Endothelial cell of umbilical vein (primary cell): ENCODE results near the gene FBXO8. TPM values are rescaled to one million over a fixed set of nuclear protein-coding genes. Genes with fewer than 3 reads are reported as not detected.

Source experiments
- BruUV-seq: library from RNA; stranded (reverse); fragments of 400-500 nt; replicated peaks from 2 replicates; lab custom pipeline; 2021; lab: Mats Ljungman, UMichigan
- CTCF ChIA-PET: fragments of 300-600, 350-600 bp; sonication (Branson Sonifier 250); formaldehyde crosslinking; loops from one replicate; lab custom pipeline; 2021; ENCODE audit warnings: antibody characterized with exemption, inconsistent platforms; lab: Charles Lee
- POLR2A ChIA-PET: fragments of 300-600, 350-600 bp; sonication (Branson Sonifier 250); formaldehyde crosslinking; loops from one replicate; lab custom pipeline; 2021; ENCODE audit warnings: antibody characterized with exemption, inconsistent platforms; lab: Charles Lee
- DNase-seq: peaks from one replicate; pipeline ENCODE4 v3.0.0-alpha.2; 2011; ENCODE audit warnings: low read depth, low spot score
- FAIRE-seq: peaks from 2 replicates; lab custom pipeline; 2011; peaks lifted over from hg19 to GRCh38; lab: Jason Lieb, UNC
- H2AFZ ChIP-seq: 2 replicates; pipeline ENCODE4 v1.6.0; 2012; ENCODE audit warnings: low read depth, low read length, control low read depth, inconsistent platforms
- H3K27ac ChIP-seq: 2 replicates; pipeline ENCODE4 v1.5.1; 2011; ENCODE audit warnings: low read depth, mild to moderate bottlenecking, control low read depth, low read length, moderate library complexity; ENCODE audit not compliant: insufficient read depth
- H3K27me3 ChIP-seq, 2 experiments: 2 replicates each; pipeline versions ENCODE4 v1.6.0 to v1.6.1; 2011; ENCODE audit warnings: low read length in 2 of 2, mixed read lengths in 1 of 2; ENCODE audit not compliant: control insufficient read depth in 2 of 2, insufficient read depth in 2 of 2
- H3K36me3 ChIP-seq, 2 experiments: 2 replicates in 1 of 2; 3 replicates in 1 of 2; pipeline ENCODE4 v1.5.1; 2011; ENCODE audit warnings: low read length in 2 of 2, mild to moderate bottlenecking in 1 of 2, moderate library complexity in 1 of 2; ENCODE audit not compliant: control insufficient read depth in 2 of 2, insufficient read depth in 2 of 2; ENCODE audit errors: extremely low read depth in 1 of 2
- H3K4me1 ChIP-seq: 3 replicates; pipeline ENCODE4 v1.5.1; 2011; ENCODE audit warnings: mild to moderate bottlenecking, low read length; ENCODE audit not compliant: control insufficient read depth, insufficient read depth; ENCODE audit errors: extremely low read depth
- H3K4me2 ChIP-seq: 2 replicates; pipeline ENCODE4 v1.6.1; 2011; ENCODE audit warnings: low read length, control low read depth, mixed read lengths; ENCODE audit not compliant: insufficient read depth
- H3K4me3 ChIP-seq, 3 experiments: fragments of 200-600 bp in 1 of 3; sonication (generic), shearing (Covaris generic) in 1 of 3; replicated peaks in 1 of 3; 2 replicates each; pipeline ENCODE4 v1.5.1; 2011 to 2016; ENCODE audit warnings: control low read depth in 3 of 3, low read length in 3 of 3, mild to moderate bottlenecking in 2 of 3, inconsistent platforms in 1 of 3, low read depth in 1 of 3, moderate library complexity in 1 of 3; ENCODE audit not compliant: insufficient read depth in 1 of 3
- H3K79me2 ChIP-seq: 2 replicates; pipeline ENCODE4 v1.6.0; 2012; ENCODE audit warnings: low read length, inconsistent platforms; ENCODE audit not compliant: control insufficient read depth, insufficient read depth
- H3K9ac ChIP-seq: replicated peaks from 2 replicates; pipeline ENCODE3; 2011; ENCODE audit warnings: low read length, control low read depth; ENCODE audit not compliant: insufficient read depth; ENCODE audit errors: extremely low read depth
- H3K9me1 ChIP-seq: replicated peaks from 3 replicates; pipeline ENCODE4 v1.6.0; 2011; ENCODE audit warnings: mild to moderate bottlenecking, low read length; ENCODE audit not compliant: control insufficient read depth, insufficient read depth; ENCODE audit errors: extremely low read depth
- H3K9me3 ChIP-seq: replicated peaks from 2 replicates; pipeline ENCODE4 v1.5.1; 2012; ENCODE audit warnings: low read length, inconsistent platforms; ENCODE audit not compliant: control insufficient read depth, insufficient read depth
- H4K20me1 ChIP-seq: replicated peaks from 2 replicates; pipeline ENCODE3; 2011; ENCODE audit warnings: mild to moderate bottlenecking, low read length; ENCODE audit not compliant: control insufficient read depth, insufficient read depth; ENCODE audit errors: extremely low read depth
- CTCF ChIP-seq, 2 donors: IDR thresholded peaks; 1 replicate in 1 of 2; 2 replicates in 1 of 2; pipeline ENCODE4 v1.5.1; 2011; ENCODE audit warnings: low read length in 2 of 2, mild to moderate bottlenecking in 2 of 2, moderate library complexity in 2 of 2, control low read depth in 1 of 2, inconsistent platforms in 1 of 2, low read depth in 1 of 2; ENCODE audit not compliant: insufficient read depth in 1 of 2; ENCODE audit errors: extremely low read depth in 1 of 2
- EZH2 ChIP-seq: IDR thresholded peaks from 2 replicates; pipeline ENCODE4 v1.6.1; 2012; ENCODE audit warnings: borderline replicate concordance, low read depth, mild to moderate bottlenecking, moderate library complexity, low read length, inconsistent platforms; ENCODE audit not compliant: severe bottlenecking
- FOS ChIP-seq: IDR thresholded peaks from 2 replicates; pipeline ENCODE4 v1.6.1; 2011; ENCODE audit warnings: mild to moderate bottlenecking, low read length, moderate library complexity, borderline replicate concordance; ENCODE audit not compliant: insufficient read depth
- GATA2 ChIP-seq: IDR thresholded peaks from 2 replicates; pipeline ENCODE4 v1.7.0; 2011; ENCODE audit warnings: low read depth, mild to moderate bottlenecking, moderate library complexity, mixed read lengths, low read length; ENCODE audit not compliant: insufficient read length, insufficient read depth
- JUN ChIP-seq: IDR thresholded peaks from 2 replicates; pipeline ENCODE4 v1.6.1; 2011; ENCODE audit warnings: borderline replicate concordance, low read depth; ENCODE audit not compliant: insufficient read length, insufficient read depth
- MAX ChIP-seq: IDR thresholded peaks from 2 replicates; pipeline ENCODE4 v1.6.1; 2011; ENCODE audit not compliant: insufficient read depth, insufficient read length
- MYC ChIP-seq: IDR thresholded peaks from one replicate; pipeline ENCODE4 v1.6.1; 2011; ENCODE audit warnings: mild to moderate bottlenecking, low read depth, low read length
- POLR2A ChIP-seq: IDR thresholded peaks from 2 replicates; pipeline ENCODE4 v1.6.1; 2012; ENCODE audit warnings: low read depth, mild to moderate bottlenecking, control low read depth, low read length
- POLR2AphosphoS5 ChIP-seq: IDR thresholded peaks from 2 replicates; pipeline ENCODE4 v1.6.1; 2012; ENCODE audit warnings: low read depth, mild to moderate bottlenecking, control low read depth, low read length, moderate library complexity; ENCODE audit not compliant: insufficient read depth
- dilution Hi-C: fragments of 300-500 bp; cut with MboI; formaldehyde crosslinking; loops from one replicate; pipeline ENCODE4 v1.15.0; 2019; ENCODE audit warnings: low sequenced_read_pairs; ENCODE audit not compliant: extremely low pct_ligation_motif_present
- intact Hi-C: fragments of 100-400 bp; cut with micrococcal nuclease; formaldehyde crosslinking; loops from one replicate; pipeline ENCODE4 v1.10.0; 2022
- polyA plus RNA-seq, 4 experiments: library from polyadenylated mRNA; depleted of rRNA in 3 of 4; stranded (reverse) in 3 of 4; unstranded in 1 of 4; fragments of >200 nt; gene quantifications; 2 replicates each; pipeline versions ENCODE4 v1.2.1 to v1.2.3, GENCODE V29; 2011 to 2012; ENCODE audit warnings: missing spikeins in 1 of 4
- total RNA-seq: library from RNA; stranded (reverse); gene quantifications from 2 replicates; pipeline ENCODE4 v1.2.3, GENCODE V29; 2021

The FBXO8 gene
- total and polyA plus RNA-seq, 2 donors (not counting 3 experiments of a cell fraction or from before 2014, with no cell fraction given), result 9.9 to 14.5 TPM

GRCh38 chr4:174215057-174215456, 68.4 kb downstream of the FBXO8 start:
- no peak for FAIRE-seq
- no peak overlapping the region for H3K4me3 ChIP-seq
- no peak for DNase-seq
- no peak for TF ChIP-seq POLR2AphosphoS5
- no peak for TF ChIP-seq MYC
- TF ChIP-seq FOS, result no peak
- TF ChIP-seq EZH2, result no peak
- TF ChIP-seq CTCF (IDR thresholded peaks at IDR 0.05; ENCODE audit: extremely low read depth in 1 of 2, insufficient read depth in 1 of 2, low read depth in 1 of 2, low read length in 2 of 2), result no peak
- TF ChIP-seq POLR2A, result no peak
- no peak for TF ChIP-seq MAX
- TF ChIP-seq GATA2, result no peak
- TF ChIP-seq JUN, result no peak
- H3K36me3 ChIP-seq, result no peaks in the 10 kb centered on the region
- POLR2A ChIA-PET, result no interaction called here
- H3K9ac ChIP-seq, result no peak overlapping the region
- no peaks in the 10 kb centered on the region for H3K79me2 ChIP-seq
- H3K9me1 ChIP-seq, result no peaks in the 10 kb centered on the region
- H3K27ac ChIP-seq, result no peak overlapping the region
- H3K4me1 ChIP-seq, result peaks cover 12% of the 10 kb centered on the region
- H3K9me3 ChIP-seq, result no peaks in the 10 kb centered on the region
- H3K4me2 ChIP-seq, result no peak overlapping the region
- dilution Hi-C loops (no loop called here), intact Hi-C loops (no loop called here)
- no peak overlapping the region for H2AFZ ChIP-seq
- no TSS peak for BruUV-seq
- H4K20me1 ChIP-seq, result peaks cover 3% of the 10 kb centered on the region
- CTCF ChIA-PET, result interaction anchor here (0.8 kb wide), 1 partner anchor 12 kb away, joined by 3 read pairs; no protein-coding TSS in a partner anchor
- H3K27me3 ChIP-seq, result peaks cover 70 to 99% of the 10 kb centered on the region in 2 experiments
